Nephron (organoid): ENCODE results near the gene RLIM.

Source experiments
- H3K27ac Mint-ChIP-seq, 3 experiments: 2 replicates each; pipeline ENCODE4 v1.8.0; 2020; ENCODE audit warnings: mixed read lengths in 3 of 3, mild to moderate bottlenecking in 2 of 3, moderate library complexity in 1 of 3
- H3K27me3 Mint-ChIP-seq: 2 replicates; pipeline ENCODE4 v1.8.0; 2021; ENCODE audit warnings: low read depth, mild to moderate bottlenecking, moderate library complexity, mixed read lengths
- H3K36me3 Mint-ChIP-seq: 2 replicates; pipeline ENCODE4 v1.8.0; 2020; ENCODE audit warnings: low read depth, mixed read lengths
- H3K4me1 Mint-ChIP-seq: 2 replicates; pipeline ENCODE4 v1.8.0; 2020; ENCODE audit warnings: mixed read lengths
- H3K4me3 Mint-ChIP-seq, 3 experiments: 2 replicates each; pipeline ENCODE4 v1.8.0; 2020; ENCODE audit warnings: mild to moderate bottlenecking in 3 of 3, mixed read lengths in 3 of 3, moderate library complexity in 2 of 3
- H3K9me3 Mint-ChIP-seq: 2 replicates; pipeline ENCODE4 v1.8.0; 2020; ENCODE audit warnings: mixed read lengths
- TF ChIP-seq, protein P1 (sequence below), 3 experiments: fragments of 200-600 bp; sonication (generic); IDR thresholded peaks; one replicate each; pipeline ENCODE4 v1.5.0; 2021; ENCODE audit warnings: antibody characterized with exemption in 3 of 3; ENCODE audit not compliant: unreplicated experiment in 3 of 3

RLIM gene

DNA sequence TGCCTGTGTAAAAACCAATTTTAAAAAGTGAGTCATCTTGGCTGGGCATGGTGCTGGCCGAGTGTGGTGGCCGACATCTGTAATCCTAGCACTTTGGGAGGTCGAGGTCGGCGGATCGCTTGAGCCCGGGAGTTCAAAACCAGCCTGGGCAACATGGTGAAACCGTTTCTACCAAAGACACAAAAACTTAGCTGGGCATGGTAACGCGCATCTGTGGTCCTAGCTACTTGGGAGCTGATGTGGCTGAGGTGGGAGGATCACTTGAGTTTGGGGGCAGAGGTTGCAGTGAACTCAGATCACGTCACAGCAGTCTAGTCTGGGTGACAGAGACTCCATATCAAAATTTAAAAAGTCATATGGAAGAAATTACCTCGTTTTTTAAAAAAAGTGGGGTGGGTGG is 7.6 kb downstream of the RLIM start:
- Mint-ChIP-seq H3K9me3 (no peaks in the 10 kb centered on the region), H3K4me3 (no peak overlapping the region), H3K4me1 (no peaks in the 10 kb centered on the region), H3K27me3 (no peaks in the 10 kb centered on the region), H3K27ac (no peak overlapping the region), H3K36me3 (peaks cover 44% of the 10 kb centered on the region)
- TF ChIP-seq, protein P1, sequence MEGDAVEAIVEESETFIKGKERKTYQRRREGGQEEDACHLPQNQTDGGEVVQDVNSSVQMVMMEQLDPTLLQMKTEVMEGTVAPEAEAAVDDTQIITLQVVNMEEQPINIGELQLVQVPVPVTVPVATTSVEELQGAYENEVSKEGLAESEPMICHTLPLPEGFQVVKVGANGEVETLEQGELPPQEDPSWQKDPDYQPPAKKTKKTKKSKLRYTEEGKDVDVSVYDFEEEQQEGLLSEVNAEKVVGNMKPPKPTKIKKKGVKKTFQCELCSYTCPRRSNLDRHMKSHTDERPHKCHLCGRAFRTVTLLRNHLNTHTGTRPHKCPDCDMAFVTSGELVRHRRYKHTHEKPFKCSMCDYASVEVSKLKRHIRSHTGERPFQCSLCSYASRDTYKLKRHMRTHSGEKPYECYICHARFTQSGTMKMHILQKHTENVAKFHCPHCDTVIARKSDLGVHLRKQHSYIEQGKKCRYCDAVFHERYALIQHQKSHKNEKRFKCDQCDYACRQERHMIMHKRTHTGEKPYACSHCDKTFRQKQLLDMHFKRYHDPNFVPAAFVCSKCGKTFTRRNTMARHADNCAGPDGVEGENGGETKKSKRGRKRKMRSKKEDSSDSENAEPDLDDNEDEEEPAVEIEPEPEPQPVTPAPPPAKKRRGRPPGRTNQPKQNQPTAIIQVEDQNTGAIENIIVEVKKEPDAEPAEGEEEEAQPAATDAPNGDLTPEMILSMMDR (IDR thresholded peaks at IDR 0.05; ENCODE audit: unreplicated experiment in 3 of 3), result no peak

- no peaks in the 10 kb centered on the region for H3K4me1 Mint-ChIP-seq
- no peaks in the 10 kb centered on the region for H3K9me3 Mint-ChIP-seq
- no peak overlapping the region for H3K27ac Mint-ChIP-seq
- H3K4me3 Mint-ChIP-seq, result no peak overlapping the region
- TF ChIP-seq, protein P1 (IDR thresholded peaks at IDR 0.05; ENCODE audit: unreplicated experiment in 3 of 3), result no peak
- H3K36me3 Mint-ChIP-seq, result peaks cover 45% of the 10 kb centered on the region
- no peaks in the 10 kb centered on the region for H3K27me3 Mint-ChIP-seq
Measured at GRCh38 chrX:74606342-74606741, 8.1 kb downstream of the RLIM start.

- no peaks in the 10 kb centered on the region for H3K27me3 Mint-ChIP-seq
- no peaks in the 10 kb centered on the region for H3K9me3 Mint-ChIP-seq
- TF ChIP-seq, protein P1 (IDR thresholded peaks at IDR 0.05; ENCODE audit: unreplicated experiment in 3 of 3), result no peak
- H3K4me3 Mint-ChIP-seq, result no peak overlapping the region
- no peaks in the 10 kb centered on the region for H3K4me1 Mint-ChIP-seq
- H3K36me3 Mint-ChIP-seq, result peaks cover 45% of the 10 kb centered on the region
- no peak overlapping the region for H3K27ac Mint-ChIP-seq
Measured at GRCh38 chrX:74603040-74603439, 11.4 kb downstream of the RLIM start.

GRCh38 chrX:74602142-74602541 is 12.3 kb downstream of the RLIM start:
- Mint-ChIP-seq H3K9me3 (no peaks in the 10 kb centered on the region), H3K4me1 (no peaks in the 10 kb centered on the region), H3K36me3 (peaks cover 40% of the 10 kb centered on the region), H3K27me3 (no peaks in the 10 kb centered on the region), H3K27ac (no peak overlapping the region), H3K4me3 (no peak overlapping the region)
- TF ChIP-seq, protein P1 (IDR thresholded peaks at IDR 0.05; ENCODE audit: unreplicated experiment in 3 of 3), result no peak

DNA sequence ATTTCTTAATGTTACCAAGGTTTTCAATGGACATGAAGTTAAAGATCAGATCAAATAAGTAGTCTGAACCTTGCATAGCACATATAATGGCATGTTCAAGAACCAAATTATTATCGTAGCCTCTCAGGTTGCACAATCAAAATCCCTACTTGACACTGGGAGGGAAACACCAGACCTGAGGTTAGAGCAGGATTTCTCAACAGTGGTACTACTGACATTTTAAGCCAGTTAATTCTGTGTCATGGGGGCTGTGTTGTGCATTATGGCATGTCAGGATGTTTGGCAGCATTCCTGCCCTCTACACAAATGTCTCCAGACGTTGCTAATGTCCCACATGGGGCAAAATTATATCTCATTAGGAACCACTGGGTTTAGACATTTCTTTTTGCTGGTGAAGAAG is 20.8 kb downstream of the RLIM start:
- Mint-ChIP-seq H3K4me3 (no peak overlapping the region), H3K36me3 (peaks cover 39% of the 10 kb centered on the region), H3K27ac (no peak overlapping the region), H3K27me3 (no peaks in the 10 kb centered on the region), H3K4me1 (no peaks in the 10 kb centered on the region), H3K9me3 (no peaks in the 10 kb centered on the region)
- TF ChIP-seq, protein P1 (IDR thresholded peaks at IDR 0.05; ENCODE audit: unreplicated experiment in 3 of 3), result no peak

GRCh38 chrX:74585766-74586165 is 28.7 kb downstream of the RLIM start:
- Mint-ChIP-seq H3K4me3 (no peak overlapping the region), H3K27me3 (no peaks in the 10 kb centered on the region), H3K9me3 (no peaks in the 10 kb centered on the region), H3K4me1 (no peaks in the 10 kb centered on the region), H3K36me3 (peaks cover 31% of the 10 kb centered on the region), H3K27ac (no peak overlapping the region)
- TF ChIP-seq, protein P1 (IDR thresholded peaks at IDR 0.05; ENCODE audit: unreplicated experiment in 3 of 3), result no peak
